ENCODE data around the gene KCNJ9. TPM values are rescaled to one million over a fixed set of nuclear protein-coding genes. Genes with fewer than 3 reads are reported as not detected.

The KCNJ9 gene
- total RNA-seq, 1 experiment from 2014 or later = 0.05 TPM

- peaks cover 3 to 9% of the 10 kb centered on the region in 2 experiments; a peak in 2 of 4 replicates for H3K4me1 ChIP-seq (ENCODE audit: control insufficient read depth in 1 of 2, insufficient read depth in 2 of 2, low read length in 2 of 2)
- H3K9ac ChIP-seq (ENCODE audit: low read length) = no peak overlapping the region
- CTCF ChIA-PET = interaction anchor here (0.7 to 3.8 kb wide), 10 partner anchors 8 to 299 kb away, joined by 3 to 30 read pairs (median 4); no protein-coding TSS in a partner anchor
- peak overlapping the region; percentile 66 for H2AFZ ChIP-seq (ENCODE audit: low read depth, low read length, poor library complexity, severe bottlenecking)
- ATAC-seq = peak; percentile 79
- H3K4me3 ChIP-seq (replicated peaks in 1 of 2; ENCODE audit: low read depth in 1 of 2, low read length in 2 of 2) = no peak overlapping the region
- peak; percentile 69 for DNase-seq (ENCODE audit: low read depth, low spot score)
- no peaks in the 10 kb centered on the region for H3K79me2 ChIP-seq (ENCODE audit: insufficient read depth, low read length)
- TF ChIP-seq CTCF (IDR thresholded peaks at IDR 0.05 in 2 of 3, conservative IDR thresholded peaks at IDR 0.05 in 1 of 3; ENCODE audit: borderline replicate concordance in 1 of 3, insufficient read depth in 1 of 3, low read depth in 2 of 3, low read length in 2 of 3) (peak; percentile 43 to 76 (median 74); a peak in 5 of 6 replicates), JUND (IDR thresholded peaks at IDR 0.05) (no peak), CBX3 (IDR thresholded peaks at IDR 0.05; ENCODE audit: low read depth) (peak; percentile 24; the same call in 1 of the 2 replicates), MAX (IDR thresholded peaks at IDR 0.05) (peak; percentile 98), RAD21 (IDR thresholded peaks at IDR 0.05; ENCODE audit: low read depth) (peak; percentile 49), TCF7L2 (IDR thresholded peaks at IDR 0.05; ENCODE audit: borderline replicate concordance, extremely low read depth, insufficient read depth, insufficient read length) (peak; percentile 9)
- H3K27me3 ChIP-seq (ENCODE audit: insufficient read depth, low read length) = no peaks in the 10 kb centered on the region
- H3K27ac ChIP-seq (ENCODE audit: low read depth, low read length) = no peak overlapping the region; the same call in 1 of the 2 replicates
- intact Hi-C loops (cut with micrococcal nuclease) = loop anchor here (2.0 kb wide), 1 partner anchor 144 kb away; no protein-coding TSS in a partner anchor
- BruUV-seq (replicated peaks) = no TSS peak
- H4K20me1 ChIP-seq (ENCODE audit: insufficient read depth) = no peaks in the 10 kb centered on the region
- H3K9me2 ChIP-seq (ENCODE audit: insufficient read depth) = no peaks in the 10 kb centered on the region
- no peaks in the 10 kb centered on the region for H3K9me3 ChIP-seq (ENCODE audit: control insufficient read depth in 1 of 2, insufficient read depth in 1 of 2, low read depth in 1 of 2, low read length in 2 of 2)
- RAD21 ChIA-PET (ENCODE audit: low non-redundant PET in 1 of 2, low total read pairs in 2 of 2, uncharacterized antibody in 2 of 2, unreplicated experiment in 2 of 2) = no interaction called here
- H3K36me3 ChIP-seq (ENCODE audit: control insufficient read depth in 1 of 2, insufficient read depth in 2 of 2, low read length in 2 of 2) = no peaks in the 10 kb centered on the region
- H3K4me2 ChIP-seq (ENCODE audit: low read length) = 0 out of 2 replicates have a peak overlapping the region, but pooled peaks have one; percentile 13
- POLR2A ChIA-PET = interaction anchor here (1.0 to 1.6 kb wide), 2 partner anchors 11 to 19 kb away, joined by 3 read pairs; partner anchors contain the start of gene IGSF8
Measured at GRCh38 chr1:160108888-160109662, 27.7 kb downstream of the KCNJ9 start.
